ENCODE results near the gene PTDSS2. TPM values are rescaled to one million over a fixed set of nuclear protein-coding genes. Genes with fewer than 3 reads are reported as not detected.

The PTDSS2 gene
- total and polyA plus RNA-seq, 10 of the 15 experiments (the other 5 are each of a cell fraction or from before 2014, with no cell fraction given): 0.39 to 21.1 (median 10.8) TPM

DNA sequence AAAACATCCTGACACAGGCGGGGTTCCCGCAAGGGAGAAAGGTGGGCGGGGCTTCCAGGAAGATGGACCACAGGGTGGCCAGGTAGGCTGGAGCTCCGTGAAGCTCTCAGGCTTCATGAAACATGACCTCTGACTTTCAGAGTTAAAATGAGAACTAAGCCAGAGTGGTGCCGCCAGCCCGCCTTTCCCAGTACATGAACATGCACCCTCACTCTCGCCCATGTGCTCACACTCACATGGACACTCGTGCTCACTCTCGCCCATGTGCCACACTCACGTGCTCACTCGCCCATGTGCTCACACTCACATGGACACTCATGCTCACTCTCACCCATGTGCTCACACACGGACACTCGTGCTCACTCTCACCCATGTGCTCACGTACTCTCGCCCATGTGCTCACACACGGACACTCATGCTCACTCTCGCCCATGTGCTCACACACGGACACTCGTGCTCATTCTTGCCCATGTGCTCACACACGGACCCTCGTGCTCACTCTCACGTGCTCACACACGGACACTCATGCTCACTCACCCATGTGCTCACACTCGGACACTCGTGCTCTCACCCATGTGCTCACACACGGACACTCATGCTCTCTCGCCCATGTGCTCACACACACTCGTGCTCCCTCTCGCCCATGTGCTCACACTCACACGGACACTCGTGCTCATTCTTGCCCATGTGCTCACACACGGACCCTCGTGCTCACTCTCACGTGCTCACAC is 46.9 kb downstream of the PTDSS2 start:
- Histone ChIP-seq H2AFZ (ENCODE audit: control insufficient read depth, low read depth, low read length) (no peak overlapping the region), H3K4me2 (ENCODE audit: control insufficient read depth, insufficient read depth) (no peak overlapping the region), H3K4me1 (ENCODE audit: control insufficient read depth, insufficient read depth, low read length) (peaks cover 5% of the 10 kb centered on the region), H3K79me2 (ENCODE audit: control insufficient read depth, insufficient read depth, low read length) (no peaks in the 10 kb centered on the region), H4K20me1 (ENCODE audit: control insufficient read depth, insufficient read depth) (no peaks in the 10 kb centered on the region), H3K36me3 (ENCODE audit: control insufficient read depth in 2 of 2, insufficient read depth in 2 of 2, low read length in 1 of 2) (peaks cover 25 to 51% of the 10 kb centered on the region in 2 experiments), H3K9ac (ENCODE audit: control insufficient read depth, insufficient read depth, low read length) (no peak overlapping the region), H3K27me3 (replicated peaks in 1 of 2; ENCODE audit: control insufficient read depth in 2 of 2, insufficient read depth in 2 of 2, low read length in 1 of 2) (no peaks in the 10 kb centered on the region), H3K4me3 (no peak overlapping the region), H3K9me3 (replicated peaks; ENCODE audit: control insufficient read depth, insufficient read depth, low read length) (no peaks in the 10 kb centered on the region; the same call in 2 of the 3 replicates), H3K27ac (ENCODE audit: control insufficient read depth, insufficient read depth) (no peak overlapping the region)
- ChIA-PET CTCF (no interaction called here), SMC1A (ENCODE audit: uncharacterized antibody, unreplicated experiment) (no interaction called here), POLR2A (no interaction called here), RAD21 (ENCODE audit: unreplicated experiment) (no interaction called here)
- DNase-seq (ENCODE audit: low read depth, low spot score) (no peak), FAIRE-seq (no peak), ATAC-seq (no peak)
- in situ Hi-C loops (cut with MboI) (no loop called here), intact Hi-C loops (cut with micrococcal nuclease; ENCODE audit: unreplicated experiment) (no loop called here)
- TSS peak; percentile 38 for BruUV-seq (replicated peaks)
- WGBS (ENCODE audit: insufficient coverage, insufficient replicate concordance, low lambda C conversion rate, missing lambda C conversion rate): 99% methylated on average over 33 of the region's 34 CpGs
- TF ChIP-seq POLR2A (IDR thresholded peaks at IDR 0.05; ENCODE audit: low read depth, low read length) (peak; percentile 65; the same call in 1 of the 2 replicates), MEF2A (IDR thresholded peaks at IDR 0.05; ENCODE audit: insufficient read depth, low read depth, low read length) (no peak), NFYB (IDR thresholded peaks at IDR 0.05; ENCODE audit: insufficient read depth, low read depth, low read length) (no peak), FOS (IDR thresholded peaks at IDR 0.05; ENCODE audit: borderline replicate concordance, extremely low read depth, insufficient read length) (no peak), TCF3 (IDR thresholded peaks at IDR 0.05; ENCODE audit: borderline replicate concordance, insufficient read depth, low read depth, low read length) (peak; percentile 51; the same call in 1 of the 2 replicates), NFIC (IDR thresholded peaks at IDR 0.05; ENCODE audit: low read depth, low read length) (0 out of 2 replicates have a peak, but pooled peaks have one; percentile 31), HDAC2 (IDR thresholded peaks at IDR 0.05) (no peak), BACH1 (IDR thresholded peaks at IDR 0.05; ENCODE audit: borderline replicate concordance) (no peak), BCL3 (IDR thresholded peaks at IDR 0.05; ENCODE audit: borderline replicate concordance, insufficient read depth, low read depth, low read length, poor library complexity, severe bottlenecking) (peak; percentile 95), SP1 (IDR thresholded peaks at IDR 0.05; ENCODE audit: low read depth, low read length) (no peak), FOXM1 (IDR thresholded peaks at IDR 0.05; ENCODE audit: low read depth, low read length) (no peak), RFX5 (IDR thresholded peaks at IDR 0.05; ENCODE audit: low read depth, low read length) (no peak), TARDBP (IDR thresholded peaks at IDR 0.05; ENCODE audit: borderline replicate concordance) (0 out of 2 replicates have a peak, but pooled peaks have one; percentile 39)
- TF ChIP-seq, protein P1, sequence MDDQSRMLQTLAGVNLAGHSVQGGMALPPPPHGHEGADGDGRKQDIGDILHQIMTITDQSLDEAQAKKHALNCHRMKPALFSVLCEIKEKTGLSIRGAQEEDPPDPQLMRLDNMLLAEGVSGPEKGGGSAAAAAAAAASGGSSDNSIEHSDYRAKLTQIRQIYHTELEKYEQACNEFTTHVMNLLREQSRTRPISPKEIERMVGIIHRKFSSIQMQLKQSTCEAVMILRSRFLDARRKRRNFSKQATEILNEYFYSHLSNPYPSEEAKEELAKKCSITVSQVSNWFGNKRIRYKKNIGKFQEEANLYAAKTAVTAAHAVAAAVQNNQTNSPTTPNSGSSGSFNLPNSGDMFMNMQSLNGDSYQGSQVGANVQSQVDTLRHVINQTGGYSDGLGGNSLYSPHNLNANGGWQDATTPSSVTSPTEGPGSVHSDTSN (IDR thresholded peaks at IDR 0.05; ENCODE audit: insufficient replicate concordance, low read depth, low read length): peak; percentile 29
- TF ChIP-seq, protein P2, sequence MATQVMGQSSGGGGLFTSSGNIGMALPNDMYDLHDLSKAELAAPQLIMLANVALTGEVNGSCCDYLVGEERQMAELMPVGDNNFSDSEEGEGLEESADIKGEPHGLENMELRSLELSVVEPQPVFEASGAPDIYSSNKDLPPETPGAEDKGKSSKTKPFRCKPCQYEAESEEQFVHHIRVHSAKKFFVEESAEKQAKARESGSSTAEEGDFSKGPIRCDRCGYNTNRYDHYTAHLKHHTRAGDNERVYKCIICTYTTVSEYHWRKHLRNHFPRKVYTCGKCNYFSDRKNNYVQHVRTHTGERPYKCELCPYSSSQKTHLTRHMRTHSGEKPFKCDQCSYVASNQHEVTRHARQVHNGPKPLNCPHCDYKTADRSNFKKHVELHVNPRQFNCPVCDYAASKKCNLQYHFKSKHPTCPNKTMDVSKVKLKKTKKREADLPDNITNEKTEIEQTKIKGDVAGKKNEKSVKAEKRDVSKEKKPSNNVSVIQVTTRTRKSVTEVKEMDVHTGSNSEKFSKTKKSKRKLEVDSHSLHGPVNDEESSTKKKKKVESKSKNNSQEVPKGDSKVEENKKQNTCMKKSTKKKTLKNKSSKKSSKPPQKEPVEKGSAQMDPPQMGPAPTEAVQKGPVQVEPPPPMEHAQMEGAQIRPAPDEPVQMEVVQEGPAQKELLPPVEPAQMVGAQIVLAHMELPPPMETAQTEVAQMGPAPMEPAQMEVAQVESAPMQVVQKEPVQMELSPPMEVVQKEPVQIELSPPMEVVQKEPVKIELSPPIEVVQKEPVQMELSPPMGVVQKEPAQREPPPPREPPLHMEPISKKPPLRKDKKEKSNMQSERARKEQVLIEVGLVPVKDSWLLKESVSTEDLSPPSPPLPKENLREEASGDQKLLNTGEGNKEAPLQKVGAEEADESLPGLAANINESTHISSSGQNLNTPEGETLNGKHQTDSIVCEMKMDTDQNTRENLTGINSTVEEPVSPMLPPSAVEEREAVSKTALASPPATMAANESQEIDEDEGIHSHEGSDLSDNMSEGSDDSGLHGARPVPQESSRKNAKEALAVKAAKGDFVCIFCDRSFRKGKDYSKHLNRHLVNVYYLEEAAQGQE (IDR thresholded peaks at IDR 0.05; ENCODE audit: low read depth, low read length): no peak

Measured in GM12878 (cell line).